Kidney (tissue), 14 donors: ENCODE data around the gene C9. TPM values are rescaled to one million over a fixed set of nuclear protein-coding genes. Genes with fewer than 3 reads are reported as not detected.

Experiments
- DNase-seq, 5 donors: peaks; one replicate each; pipeline ENCODE4 v3.0.0-alpha.2; 2013 to 2020
- FAIRE-seq: peaks from 2 replicates; lab custom pipeline; 2012; peaks lifted over from hg19 to GRCh38; lab: Jason Lieb, UNC
- H3K27ac ChIP-seq, 2 donors: one replicate each; pipeline ENCODE4 v1.7.0; 2013; ENCODE audit warnings: low read depth in 2 of 2, low read length in 2 of 2, inconsistent platforms in 1 of 2
- H3K27me3 ChIP-seq: one replicate; pipeline ENCODE4 v1.7.1; 2013; ENCODE audit warnings: low read length, inconsistent platforms; ENCODE audit not compliant: control insufficient read depth, insufficient read depth
- H3K36me3 ChIP-seq, 3 donors: one replicate each; pipeline versions ENCODE4 v1.7.0 to v1.7.1; 2013; ENCODE audit warnings: low read length in 3 of 3, control low read depth in 1 of 3, inconsistent platforms in 1 of 3; ENCODE audit not compliant: insufficient read depth in 3 of 3, control insufficient read depth in 2 of 3
- H3K4me1 ChIP-seq, 3 donors: one replicate each; pipeline versions ENCODE4 v1.7.0 to v1.7.1; 2013; ENCODE audit warnings: low read length in 3 of 3, inconsistent platforms in 1 of 3, low read depth in 1 of 3; ENCODE audit not compliant: control insufficient read depth in 2 of 3, insufficient read depth in 2 of 3
- H3K4me3 ChIP-seq, 3 donors: one replicate each; pipeline versions ENCODE4 v1.7.0 to v1.8.1; 2013; ENCODE audit warnings: low read length in 3 of 3, control low read depth in 1 of 3, inconsistent platforms in 1 of 3
- H3K9ac ChIP-seq, 3 donors: one replicate each; pipeline versions ENCODE4 v1.7.0 to v1.7.1; 2013; ENCODE audit warnings: low read length in 3 of 3, control low read depth in 1 of 3, inconsistent platforms in 1 of 3
- H3K9me3 ChIP-seq, 3 donors: one replicate each; pipeline versions ENCODE4 v1.7.0 to v1.7.1; 2013; ENCODE audit warnings: low read length in 3 of 3, control low read depth in 1 of 3, inconsistent platforms in 1 of 3; ENCODE audit not compliant: control insufficient read depth in 2 of 3, insufficient read depth in 1 of 3
- intact Hi-C: fragments of 100-400 bp; cut with DNase I; formaldehyde crosslinking; loops from one replicate; pipeline ENCODE4 v1.11.1; 2022
- polyA plus RNA-seq: library from polyadenylated mRNA; stranded (reverse); fragments of 350-450 nt; fragmentation: Illumina TruSeq; extraction: RNeasy Lipid Tissue Mini Kit (QIAGEN cat#74804); gene quantifications from one replicate; pipeline ENCODE4 v1.2.3, GENCODE V29; 2014; ENCODE audit warnings: low read depth, low replicate concordance; ENCODE audit not compliant: insufficient read depth
- total RNA-seq: library from RNA; stranded (reverse); fragmentation: NEBNext Ultra II Directional; extraction: Animal tissue kit (Norgen Biotek cat#: 25700); gene quantifications from one replicate; pipeline ENCODE4 v1.2.1, GENCODE V29; 2021
- TF ChIP-seq, protein P1 (sequence below): IDR thresholded peaks from 3 replicates; pipeline ENCODE4 v1.5.1; 2012; ENCODE audit warnings: mild to moderate bottlenecking, moderate library complexity, borderline replicate concordance; ENCODE audit not compliant: insufficient read depth; ENCODE audit errors: extremely low read depth
- donor health status: control.
- donor health status: control.
- donor health status: control.
- donor health status: control.
- donor health status: control.
- donor health status: DM: yes; HTN: yes; CAD: no.
- donor health status: Normal renal cell carcinoma (clear cell type).

The C9 gene
- total and polyA plus RNA-seq, 2 donors from 2014 or later, result 1.5 to 4.5 TPM

DNA sequence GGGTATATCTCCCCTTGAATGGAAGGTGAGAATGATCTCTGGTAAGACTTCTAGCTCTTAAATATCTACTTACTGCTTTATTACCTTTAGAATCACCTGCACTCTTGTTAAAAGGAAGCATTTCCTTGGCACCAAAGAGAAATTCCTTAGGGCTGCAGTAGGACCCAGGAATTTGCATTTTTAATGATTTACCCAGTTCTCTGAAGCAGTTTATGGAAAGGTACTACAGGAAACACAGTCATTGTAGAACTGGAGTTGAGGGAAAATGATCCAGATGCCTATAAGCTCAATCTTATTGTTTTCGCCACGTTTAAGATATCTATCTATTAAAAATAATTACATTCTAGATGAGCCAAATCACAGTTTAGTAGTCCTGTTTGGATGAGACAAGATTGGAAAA, 9.5 kb upstream of the C9 start:
- intact Hi-C loops, result no loop called here
- FAIRE-seq, result peak; percentile 96
- TF ChIP-seq, protein P1, sequence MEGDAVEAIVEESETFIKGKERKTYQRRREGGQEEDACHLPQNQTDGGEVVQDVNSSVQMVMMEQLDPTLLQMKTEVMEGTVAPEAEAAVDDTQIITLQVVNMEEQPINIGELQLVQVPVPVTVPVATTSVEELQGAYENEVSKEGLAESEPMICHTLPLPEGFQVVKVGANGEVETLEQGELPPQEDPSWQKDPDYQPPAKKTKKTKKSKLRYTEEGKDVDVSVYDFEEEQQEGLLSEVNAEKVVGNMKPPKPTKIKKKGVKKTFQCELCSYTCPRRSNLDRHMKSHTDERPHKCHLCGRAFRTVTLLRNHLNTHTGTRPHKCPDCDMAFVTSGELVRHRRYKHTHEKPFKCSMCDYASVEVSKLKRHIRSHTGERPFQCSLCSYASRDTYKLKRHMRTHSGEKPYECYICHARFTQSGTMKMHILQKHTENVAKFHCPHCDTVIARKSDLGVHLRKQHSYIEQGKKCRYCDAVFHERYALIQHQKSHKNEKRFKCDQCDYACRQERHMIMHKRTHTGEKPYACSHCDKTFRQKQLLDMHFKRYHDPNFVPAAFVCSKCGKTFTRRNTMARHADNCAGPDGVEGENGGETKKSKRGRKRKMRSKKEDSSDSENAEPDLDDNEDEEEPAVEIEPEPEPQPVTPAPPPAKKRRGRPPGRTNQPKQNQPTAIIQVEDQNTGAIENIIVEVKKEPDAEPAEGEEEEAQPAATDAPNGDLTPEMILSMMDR, result no peak
- Histone ChIP-seq H3K36me3 (peaks cover 2 to 39% (median 19%) of the 10 kb centered on the region in 3 donors), H3K27me3 (no peaks in the 10 kb centered on the region), H3K4me1 (peaks cover 4 to 56% (median 14%) of the 10 kb centered on the region in 3 donors), H3K9me3 (no peaks in the 10 kb centered on the region), H3K27ac (peak overlapping the region; percentile 83 to 84), H3K9ac (peak overlapping the region in 1 of 3 donors; percentile 44), H3K4me3 (no peak overlapping the region)
- peak in 2 of 5 donors; percentile 67 for DNase-seq

DNA sequence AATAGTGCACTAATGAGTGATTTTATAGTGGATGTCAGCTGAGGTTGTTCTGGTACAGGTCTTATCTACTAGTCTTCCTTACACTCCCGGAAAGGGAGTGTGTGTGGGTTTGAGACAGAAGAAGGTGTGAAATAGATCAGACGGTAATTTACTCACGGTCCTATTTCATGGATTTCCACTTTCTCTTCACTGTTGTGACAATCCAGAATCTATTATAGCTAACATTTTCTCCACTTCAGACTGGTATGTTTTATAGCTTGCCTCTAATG, 7.0 kb upstream of the C9 start:
- Histone ChIP-seq H3K36me3 (peaks cover 2 to 24% (median 8%) of the 10 kb centered on the region in 3 donors), H3K27ac (peak overlapping the region; percentile 57 to 60), H3K9me3 (no peaks in the 10 kb centered on the region), H3K9ac (no peak overlapping the region), H3K4me3 (no peak overlapping the region), H3K4me1 (peaks cover 4 to 58% (median 14%) of the 10 kb centered on the region in 3 donors), H3K27me3 (no peaks in the 10 kb centered on the region)
- intact Hi-C loops, result no loop called here
- TF ChIP-seq, protein P1, result no peak
- no peak for FAIRE-seq
- DNase-seq, result peak in 1 of 5 donors; percentile 28

GRCh38 chr5:39370555-39371366, 6.5 kb upstream of the C9 start:
- DNase-seq (peak in 1 of 5 donors; percentile 28), FAIRE-seq (no peak)
- H3K36me3 ChIP-seq, result peaks cover 2 to 24% (median 7%) of the 10 kb centered on the region in 3 donors
- peak overlapping the region in 1 of 3 donors; percentile 4 for H3K9ac ChIP-seq
- H3K4me3 ChIP-seq, result no peak overlapping the region
- peak overlapping the region; percentile 57 to 60 for H3K27ac ChIP-seq
- intact Hi-C loops, result no loop called here
- no peaks in the 10 kb centered on the region for H3K9me3 ChIP-seq
- H3K4me1 ChIP-seq, result peaks cover 4 to 58% (median 14%) of the 10 kb centered on the region in 3 donors
- TF ChIP-seq, protein P1, result no peak
- H3K27me3 ChIP-seq, result no peaks in the 10 kb centered on the region
